Glomerular endothelial cell (primary cell): ENCODE data around the gene KTI12. TPM values are rescaled to one million over a fixed set of nuclear protein-coding genes. Genes with fewer than 3 reads are reported as not detected.
A peak's percentile ranks its signal among the peaks of the same experiment; 100 is the strongest.
"Not testable (repeated sequence)": the region's sequence is repeated elsewhere in the genome, so short reads cannot be mapped to it uniquely, and the experiment has no call there.

Experiments
- DNase-seq: peaks from one replicate; pipeline ENCODE4 v3.0.0-alpha.2; 2011; ENCODE audit warnings: low read depth, low spot score; ENCODE audit errors: extremely low read depth
- total RNA-seq: library from RNA; depleted of rRNA; stranded (reverse); fragments of >200 nt; gene quantifications from 2 replicates; pipeline ENCODE4 v1.2.3, GENCODE V29; 2015

KTI12 gene, protein sequence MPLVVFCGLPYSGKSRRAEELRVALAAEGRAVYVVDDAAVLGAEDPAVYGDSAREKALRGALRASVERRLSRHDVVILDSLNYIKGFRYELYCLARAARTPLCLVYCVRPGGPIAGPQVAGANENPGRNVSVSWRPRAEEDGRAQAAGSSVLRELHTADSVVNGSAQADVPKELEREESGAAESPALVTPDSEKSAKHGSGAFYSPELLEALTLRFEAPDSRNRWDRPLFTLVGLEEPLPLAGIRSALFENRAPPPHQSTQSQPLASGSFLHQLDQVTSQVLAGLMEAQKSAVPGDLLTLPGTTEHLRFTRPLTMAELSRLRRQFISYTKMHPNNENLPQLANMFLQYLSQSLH
- 10.6 and 11.3 TPM in 2 replicates for total RNA-seq

DNA sequence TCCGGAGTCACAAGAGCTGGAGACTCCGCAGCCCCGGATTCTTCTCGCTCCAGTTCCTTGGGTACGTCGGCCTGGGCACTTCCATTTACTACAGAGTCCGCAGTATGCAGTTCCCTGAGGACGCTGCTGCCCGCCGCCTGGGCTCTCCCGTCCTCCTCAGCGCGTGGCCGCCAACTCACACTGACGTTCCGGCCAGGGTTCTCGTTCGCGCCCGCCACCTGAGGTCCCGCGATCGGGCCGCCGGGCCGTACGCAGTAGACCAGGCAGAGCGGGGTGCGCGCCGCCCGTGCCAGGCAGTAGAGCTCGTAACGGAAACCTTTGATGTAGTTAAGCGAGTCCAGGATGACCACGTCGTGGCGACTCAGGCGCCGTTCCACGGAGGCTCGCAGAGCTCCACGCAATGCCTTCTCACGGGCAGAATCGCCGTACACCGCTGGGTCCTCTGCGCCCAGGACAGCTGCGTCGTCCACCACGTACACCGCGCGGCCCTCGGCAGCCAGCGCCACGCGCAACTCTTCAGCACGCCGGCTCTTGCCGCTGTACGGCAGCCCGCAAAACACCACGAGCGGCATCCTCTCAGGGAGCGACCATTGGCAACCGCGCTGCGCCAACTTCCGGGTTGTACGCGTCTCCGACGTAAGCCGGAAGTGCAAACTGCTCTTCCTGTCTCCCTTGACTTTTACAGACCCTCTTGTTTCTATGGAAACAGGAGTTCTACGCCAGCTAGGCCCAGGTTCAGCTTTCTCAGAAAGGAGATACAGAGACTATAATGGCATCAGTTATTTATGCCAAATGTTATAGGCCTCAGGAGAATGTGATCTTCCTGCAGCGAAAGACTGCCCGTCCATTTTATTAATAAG, at the start of gene KTI12:
KTI12 (minus strand) TSS at position 621 of the 860 bp plus-strand sequence; CDS start at position 572, 49 bp downstream.
- DNase-seq, result peak; percentile 77

DNA sequence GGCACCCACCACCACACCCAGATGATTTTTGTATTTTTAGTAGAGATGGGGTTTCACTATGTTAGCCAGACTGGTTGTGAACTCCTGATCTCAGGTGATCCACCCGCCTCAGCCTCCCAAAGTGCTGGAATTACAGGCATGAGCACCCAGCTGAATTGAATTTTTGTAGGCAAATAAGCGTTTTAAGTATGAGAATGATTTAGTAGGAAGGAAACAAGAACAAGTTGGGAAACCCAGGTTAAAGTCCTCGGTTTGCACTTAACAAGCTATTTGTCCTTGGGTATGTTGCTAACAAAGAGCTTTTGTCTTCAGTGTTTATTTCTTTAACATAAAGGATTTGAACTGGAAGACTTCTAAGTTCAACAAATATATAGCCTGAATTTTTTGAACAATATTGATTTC, 46.4 kb upstream of the KTI12 start:
- no peak for DNase-seq

DNA sequence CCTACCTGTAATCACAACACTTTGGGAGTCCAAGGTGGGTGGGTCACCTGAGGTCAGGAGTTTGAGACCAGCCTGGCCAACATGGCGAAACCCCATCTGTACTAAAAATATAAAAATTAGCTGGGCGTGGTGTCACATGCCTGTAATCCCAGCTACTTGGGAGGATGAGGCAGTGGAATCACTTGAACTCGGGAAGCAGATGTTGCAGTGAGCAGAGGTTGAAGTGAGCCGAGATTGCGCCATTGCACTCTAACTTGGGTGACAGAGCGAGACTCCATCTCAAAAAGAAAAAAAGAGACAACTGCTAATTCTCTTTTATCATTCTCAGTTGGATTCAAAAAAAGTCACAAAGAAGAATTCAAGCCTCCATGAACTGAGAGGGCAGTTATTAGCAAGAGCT, 43.7 kb upstream of the KTI12 start:
- not testable (repeated sequence) for DNase-seq

DNA sequence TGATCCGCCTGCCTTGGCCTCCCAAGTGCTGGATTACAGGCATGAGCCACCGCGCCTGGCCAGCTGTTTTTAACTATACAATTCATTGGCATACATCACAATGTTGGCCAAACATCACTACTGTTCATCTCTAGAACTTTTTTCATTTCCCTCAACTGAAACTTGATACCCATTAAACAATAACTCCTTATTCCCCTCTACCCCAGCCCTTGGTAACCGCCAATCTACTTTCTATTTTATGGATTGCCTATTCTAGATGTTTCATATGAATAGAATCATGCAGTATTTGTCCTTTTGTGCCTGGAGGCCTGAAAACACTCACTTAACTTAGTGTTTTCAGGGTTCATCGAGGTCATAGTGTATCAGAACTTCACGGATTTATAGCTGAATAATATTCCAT, 38.7 kb upstream of the KTI12 start:
- DNase-seq, result no peak

DNA sequence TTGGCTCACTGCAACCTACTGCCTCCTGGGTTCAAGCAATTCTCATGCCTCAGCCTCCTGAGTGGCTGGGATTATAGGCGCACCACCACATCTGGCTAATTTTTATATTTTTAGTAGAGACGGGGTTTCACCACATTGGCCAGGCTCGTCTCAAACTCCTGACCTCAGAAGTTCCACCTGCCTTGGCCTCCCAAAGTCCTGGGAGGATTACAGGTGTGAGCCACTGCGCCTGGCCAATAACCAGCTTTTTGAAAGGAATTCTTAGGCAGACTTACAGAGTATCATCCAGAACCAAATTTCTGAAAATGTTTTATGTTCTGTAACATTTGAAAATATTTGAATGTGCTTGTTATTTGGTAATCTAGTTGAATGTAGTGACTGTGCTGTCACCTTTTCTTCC, 37.1 kb upstream of the KTI12 start:
- no peak for DNase-seq

DNA sequence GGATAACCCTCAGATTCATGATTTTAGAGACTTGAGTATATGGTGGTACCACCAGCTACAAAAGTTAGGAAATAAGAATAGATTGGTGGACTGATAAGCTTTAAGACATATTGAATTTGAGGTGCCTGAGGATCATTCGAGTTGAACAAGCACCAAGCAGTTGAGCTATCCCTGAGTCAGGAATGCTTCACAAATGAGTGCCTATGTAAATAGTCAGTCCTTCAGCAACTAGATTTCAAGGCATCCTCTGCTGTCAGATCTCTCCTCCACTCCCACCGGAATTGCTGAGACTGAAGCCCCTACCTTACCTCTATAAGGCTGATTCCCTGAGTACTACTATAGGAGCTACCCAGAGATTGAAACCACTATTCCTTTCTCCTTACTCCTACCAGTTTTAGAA, 29.6 kb upstream of the KTI12 start:
- no peak for DNase-seq

DNA sequence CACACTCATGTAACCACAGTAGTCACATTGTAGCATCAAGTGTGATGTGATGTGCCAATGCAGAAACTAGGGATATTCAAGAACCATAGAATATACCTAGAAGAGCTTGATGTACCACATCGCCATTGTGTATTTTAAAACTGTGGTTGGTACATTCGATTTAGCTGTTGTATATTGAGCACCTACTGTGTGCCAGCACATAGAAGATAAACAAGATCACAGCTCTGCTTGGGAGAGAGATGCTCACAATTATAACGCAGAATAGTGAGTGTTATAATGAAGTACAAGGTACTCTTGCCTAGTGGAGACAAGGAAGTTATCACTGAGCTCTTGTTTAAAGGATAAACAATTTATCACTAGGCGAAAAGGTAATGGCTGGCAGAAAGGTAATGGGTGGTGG, 27.2 kb upstream of the KTI12 start:
- no peak for DNase-seq

DNA sequence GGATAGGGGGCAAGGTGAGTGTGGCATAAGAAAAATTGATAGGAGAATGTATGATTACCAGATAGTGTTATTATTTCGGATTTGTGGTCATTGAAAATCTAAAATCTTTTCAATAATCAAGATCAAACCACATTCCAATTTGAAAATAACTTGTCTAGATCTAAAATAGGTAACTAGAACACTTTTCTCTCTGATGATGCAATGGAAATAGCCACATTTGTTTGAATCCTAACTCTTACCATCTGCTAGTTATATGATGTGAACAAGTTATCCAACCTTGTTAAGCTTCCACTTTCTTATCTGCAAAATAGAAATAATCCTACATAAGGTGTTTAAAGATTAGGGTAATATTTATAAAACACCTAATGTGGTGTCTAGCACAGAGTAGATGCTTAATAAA, 26.3 kb upstream of the KTI12 start:
- no peak for DNase-seq

DNA sequence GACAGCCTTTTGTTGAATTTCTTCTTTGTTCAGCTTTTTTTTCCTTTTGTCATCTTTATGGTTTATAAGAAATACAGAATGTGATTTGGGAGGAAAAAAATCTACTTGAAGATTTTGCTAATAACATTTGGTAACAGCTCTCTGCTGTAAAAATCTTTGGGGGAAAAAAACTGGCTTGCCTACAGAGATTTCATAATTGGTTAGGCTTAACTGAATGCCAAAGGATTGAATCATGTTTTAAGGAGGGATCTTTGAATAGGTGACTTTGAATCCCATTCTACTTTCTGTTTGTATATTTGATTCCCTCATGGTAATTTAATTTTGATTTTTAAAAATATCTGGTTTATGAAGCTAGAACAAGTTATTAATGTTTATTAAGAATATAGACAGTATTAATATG, 25.7 kb upstream of the KTI12 start:
- no peak for DNase-seq

DNA sequence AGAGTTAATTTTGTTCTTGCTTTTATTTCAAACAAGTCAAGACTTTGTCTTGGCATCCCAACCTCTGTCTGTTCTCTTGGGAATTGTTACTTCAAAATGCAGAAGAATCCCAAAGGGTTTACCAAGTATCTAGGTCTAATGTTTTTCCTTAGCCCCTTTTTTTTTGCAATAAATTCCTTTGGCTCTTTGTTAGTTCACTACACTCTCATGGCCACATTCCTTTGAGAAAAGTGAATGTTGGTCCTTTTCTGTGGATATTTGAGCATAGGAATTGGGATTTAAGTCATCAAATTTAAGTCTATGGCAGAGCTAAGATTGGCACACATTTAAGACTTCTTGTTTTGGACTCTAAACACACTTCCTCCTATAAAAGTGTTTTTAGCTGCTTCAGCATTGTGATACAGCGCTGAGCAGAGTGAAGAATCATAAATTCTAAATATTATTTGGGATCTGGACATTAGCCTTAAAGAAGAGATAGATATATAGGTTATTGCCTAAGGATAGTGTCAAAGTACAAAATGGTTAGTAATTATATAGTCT, 24.3 kb upstream of the KTI12 start:
- no peak for DNase-seq

DNA sequence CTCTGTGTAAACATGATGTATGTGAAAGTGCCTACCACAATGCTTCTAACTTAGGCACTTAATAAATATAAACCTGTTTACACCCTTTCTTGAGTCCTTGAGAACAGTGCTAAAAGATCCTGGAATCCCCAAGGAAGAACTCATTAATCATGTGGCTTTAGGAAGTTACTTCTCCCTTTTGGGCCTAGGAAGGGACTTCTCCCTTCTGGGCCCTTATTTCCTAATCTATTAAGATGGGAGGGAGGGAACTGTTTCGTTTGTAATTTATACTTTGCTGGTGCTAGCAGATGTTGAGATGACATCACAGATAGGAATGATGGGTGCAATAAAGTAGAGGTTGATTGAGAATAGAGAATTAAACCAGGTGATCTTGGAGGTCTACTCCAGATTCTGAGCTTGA, 23.6 kb upstream of the KTI12 start:
- DNase-seq, result no peak

DNA sequence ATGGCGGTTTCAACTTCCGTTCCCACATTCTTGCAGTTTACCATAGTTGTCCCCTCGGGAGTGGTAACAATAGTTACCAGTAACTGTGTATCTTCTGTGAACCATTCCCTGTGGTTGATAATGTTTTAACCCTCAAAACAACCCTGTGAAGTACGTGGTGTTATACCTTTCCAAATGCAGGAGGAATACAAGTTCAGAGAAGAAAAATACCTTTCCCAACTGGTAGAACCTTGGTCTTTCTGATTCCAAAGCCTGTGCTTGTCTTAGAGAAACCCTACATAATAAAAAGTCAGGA, 23.3 kb upstream of the KTI12 start:
- no peak for DNase-seq

DNA sequence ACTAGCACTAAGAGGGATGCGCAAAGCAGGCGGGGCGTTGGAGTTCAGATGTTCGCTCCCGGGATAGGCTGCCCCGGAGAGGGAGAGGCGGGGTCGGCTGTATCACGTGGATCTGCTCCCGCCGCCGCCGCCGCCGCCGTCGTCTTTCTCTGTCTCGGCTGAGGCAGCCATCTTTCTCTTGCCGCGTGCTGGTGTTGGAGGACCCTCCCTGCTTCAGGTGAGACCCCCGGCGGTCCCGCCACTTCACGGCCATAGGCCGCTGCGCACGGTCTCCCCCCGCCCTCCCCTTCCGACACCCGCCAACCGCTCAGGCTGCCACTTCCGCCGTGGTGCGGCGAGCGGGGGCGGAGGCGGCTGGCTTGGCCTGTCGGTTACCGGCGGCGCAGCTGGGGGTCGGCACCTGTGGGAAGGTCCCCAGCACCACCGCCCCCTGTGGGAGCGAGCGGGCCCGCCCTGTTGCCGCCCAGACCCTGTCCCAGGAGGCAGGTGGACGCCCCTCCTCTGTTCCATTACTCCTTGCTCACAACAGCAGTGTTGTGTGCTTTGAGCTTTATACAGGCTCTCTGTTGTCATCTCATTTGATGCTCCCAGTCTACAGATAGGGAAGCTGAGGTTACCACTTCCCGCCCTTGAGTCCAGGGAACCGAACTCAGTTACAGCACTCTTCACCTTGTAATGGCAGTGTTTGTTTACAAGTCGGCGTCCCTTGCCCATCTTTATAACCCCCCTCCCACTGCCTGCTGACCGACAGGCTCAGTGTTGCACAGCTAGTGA, 22.7 kb upstream of the KTI12 start, which contains the start of gene BTF3L4:
BTF3L4 (plus strand) TSS at position 133 of the 774 bp plus-strand sequence. CDS start 3,553 bp downstream, outside the sequence.
- no peak for DNase-seq

DNA sequence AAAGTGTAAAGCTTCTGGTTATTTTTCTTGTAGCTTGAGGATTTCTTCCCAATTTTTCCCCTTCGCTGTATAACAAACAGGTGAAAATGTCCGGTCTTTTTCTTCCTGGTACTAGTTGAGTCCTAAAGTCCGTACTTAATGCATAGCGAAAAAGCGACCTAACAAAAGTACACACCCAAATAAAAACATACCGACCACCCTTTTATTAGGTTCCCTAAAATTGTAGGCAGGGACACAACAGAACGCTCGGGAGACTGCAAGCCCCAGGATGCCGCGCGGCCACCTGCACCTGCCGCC, 22.2 kb upstream of the KTI12 start:
- no peak for DNase-seq

DNA sequence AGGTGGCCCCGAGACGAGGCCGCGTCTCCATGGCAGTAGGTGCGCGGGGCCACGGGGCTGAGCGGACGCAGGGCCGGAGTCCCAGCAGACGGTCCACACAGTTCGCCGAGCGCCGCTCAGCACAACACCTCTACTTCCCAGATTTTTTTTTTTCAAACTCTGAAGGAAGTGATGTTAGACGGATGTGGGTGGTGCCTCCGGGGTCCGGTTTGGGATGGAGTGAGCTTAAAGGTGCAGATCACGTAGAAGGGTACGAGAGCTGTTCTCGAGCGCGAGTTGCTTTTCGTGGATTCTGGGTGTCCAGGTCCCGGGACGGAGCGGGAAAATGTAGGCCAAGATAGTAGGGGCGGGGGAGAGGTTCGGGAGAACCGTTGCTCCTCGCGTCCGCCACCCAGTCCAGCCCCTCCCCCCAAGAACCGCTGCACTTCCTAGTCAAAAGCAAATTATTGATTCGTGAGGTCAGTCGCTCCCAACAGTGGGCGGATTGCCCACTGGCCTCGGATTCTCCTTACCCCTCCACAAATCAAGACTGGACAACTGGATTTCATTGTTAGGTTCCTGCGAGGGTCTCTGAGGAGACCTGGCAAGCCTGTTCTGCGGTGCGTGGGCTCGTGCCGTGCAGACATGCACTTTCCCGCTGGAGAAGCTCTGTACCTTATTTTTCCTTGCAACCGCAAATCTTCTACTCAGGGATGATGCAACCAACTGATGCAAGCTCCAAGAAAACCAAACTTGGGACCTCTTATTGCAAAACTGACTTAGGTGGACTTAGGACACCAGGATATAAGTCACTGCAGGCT, 21.7 kb upstream of the KTI12 start, which contains the start of gene TXNDC12:
TXNDC12 (minus strand) TSS at position 126 of the 800 bp plus-strand sequence; CDS start at position 31, 95 bp downstream.
- DNase-seq, result peak; percentile 66

DNA sequence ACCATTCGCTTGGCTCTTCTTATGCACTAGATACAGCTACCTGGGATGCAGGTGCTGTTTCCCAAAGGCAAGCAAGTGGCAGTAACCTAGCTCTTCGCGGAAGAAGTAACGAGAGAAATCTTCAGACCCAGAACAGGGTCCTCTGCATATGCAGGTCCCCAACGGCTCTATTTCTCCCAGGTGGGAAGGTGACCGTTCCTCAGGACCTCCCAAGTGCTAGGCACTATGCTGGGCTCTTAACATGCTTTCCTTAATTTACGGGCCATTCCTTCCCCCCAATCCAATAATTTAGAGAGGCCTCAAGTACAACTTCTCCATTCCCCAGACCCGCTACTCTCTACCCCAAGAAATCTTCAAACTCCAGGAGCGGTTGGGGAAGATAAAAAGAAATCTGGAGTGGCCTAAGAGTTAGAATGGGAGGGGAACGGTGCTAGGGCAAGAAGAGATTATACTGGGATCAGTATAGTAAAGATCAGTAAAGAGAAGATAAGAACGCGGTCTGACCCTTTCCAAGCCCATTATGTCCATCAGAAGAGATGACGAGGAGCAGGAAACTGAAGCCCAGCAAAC, 21.0 kb upstream of the KTI12 start:
- no peak for DNase-seq

DNA sequence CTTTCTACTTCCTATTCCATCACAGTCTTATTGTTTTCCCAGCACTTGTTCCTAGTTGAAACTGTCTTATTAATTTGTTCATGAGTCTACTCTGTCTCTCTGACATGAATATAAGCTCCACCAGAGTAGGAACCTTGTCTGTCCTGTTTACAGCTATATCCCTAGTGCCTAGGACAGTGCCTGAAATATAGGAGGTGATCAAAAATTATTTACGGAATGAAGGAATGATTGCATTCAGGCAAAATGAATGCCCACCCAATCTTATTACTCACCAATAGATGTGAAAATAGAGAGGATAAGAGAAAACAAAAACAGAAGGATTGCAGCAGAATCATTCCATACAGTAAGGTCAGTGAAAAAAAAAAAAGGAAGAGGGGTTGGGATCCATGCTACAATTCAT, 20.3 kb upstream of the KTI12 start:
- no peak for DNase-seq

DNA sequence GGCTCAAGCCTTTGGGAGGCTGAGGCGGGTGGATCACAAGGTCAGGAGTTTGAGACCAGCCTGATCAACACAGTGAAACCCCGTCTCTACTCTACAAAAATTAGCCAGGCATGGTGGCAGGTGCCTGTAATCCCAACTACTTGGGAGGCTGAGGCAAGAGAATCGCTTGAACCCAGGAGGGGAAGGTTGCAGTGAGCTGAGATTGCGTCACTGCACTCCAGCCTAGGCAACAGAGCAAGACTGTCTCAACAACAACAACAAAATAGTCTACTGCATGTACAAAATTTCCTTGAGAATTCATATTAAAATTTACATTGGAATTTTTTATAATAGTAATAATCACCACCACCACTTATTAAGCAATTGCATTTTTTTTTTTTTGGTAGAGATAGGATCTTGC, 15.7 kb upstream of the KTI12 start:
- DNase-seq, result not testable (repeated sequence)

DNA sequence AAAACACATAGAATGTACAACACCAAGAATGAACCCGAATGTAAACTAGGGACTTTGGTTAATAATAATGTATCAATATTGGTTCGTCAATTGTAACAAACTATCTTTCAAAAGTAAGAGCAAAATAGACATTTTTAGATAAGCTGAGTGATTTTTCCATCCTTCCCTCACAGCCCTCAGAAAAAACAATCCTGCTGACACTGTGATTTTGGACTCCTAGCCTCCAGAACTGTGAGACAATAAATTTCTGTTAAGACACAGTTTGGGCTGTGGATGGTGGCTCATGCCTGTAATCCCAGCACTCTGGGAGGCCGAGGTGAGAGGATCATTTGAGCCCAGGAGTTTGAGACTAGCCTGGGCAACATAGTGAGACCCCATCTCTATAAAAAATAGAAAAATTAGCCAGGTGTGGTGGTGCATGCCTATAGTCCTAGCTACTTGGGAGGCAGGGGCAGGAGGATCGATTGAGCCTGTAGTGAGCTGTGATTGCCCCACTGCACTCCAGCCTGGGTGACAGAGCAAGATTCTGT, 12.1 kb upstream of the KTI12 start:
- DNase-seq, result not testable (repeated sequence)

DNA sequence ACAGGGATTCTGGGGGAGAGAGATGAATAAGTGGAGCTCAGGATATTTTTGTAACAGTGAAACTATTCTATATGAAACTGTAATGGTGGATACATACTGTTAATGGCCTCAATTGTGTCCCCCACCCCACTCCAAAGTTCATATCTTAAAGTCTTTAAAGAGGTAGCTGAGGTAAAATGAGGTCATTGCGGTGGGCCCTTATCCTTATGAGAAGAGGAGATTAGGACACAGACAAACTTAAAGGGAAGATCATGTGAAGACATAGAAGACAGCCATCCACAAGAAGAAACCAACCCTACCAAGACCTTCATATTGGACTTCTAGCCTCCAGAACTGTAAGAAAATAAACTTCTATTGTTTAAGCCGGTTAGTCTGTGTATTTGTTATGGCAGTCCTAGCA, 11.6 kb upstream of the KTI12 start:
- no peak for DNase-seq
